Breast epithelium (tissue), 3 donors: ENCODE data around the gene DCDC1.

Experiments used
- POLR2A ChIP-seq: fragments of 450-650 bp; IDR thresholded peaks from one replicate; pipeline ENCODE4 v1.6.1; 2016; ENCODE audit warnings: antibody characterized with exemption, mild to moderate bottlenecking, moderate library complexity
- TF ChIP-seq, protein P1 (sequence below), 3 donors: fragments of 450-650 bp; IDR thresholded peaks; one replicate each; pipeline ENCODE4 v1.5.1; 2016 to 2017; ENCODE audit warnings: antibody characterized with exemption in 3 of 3, mild to moderate bottlenecking in 3 of 3, moderate library complexity in 3 of 3

DNA sequence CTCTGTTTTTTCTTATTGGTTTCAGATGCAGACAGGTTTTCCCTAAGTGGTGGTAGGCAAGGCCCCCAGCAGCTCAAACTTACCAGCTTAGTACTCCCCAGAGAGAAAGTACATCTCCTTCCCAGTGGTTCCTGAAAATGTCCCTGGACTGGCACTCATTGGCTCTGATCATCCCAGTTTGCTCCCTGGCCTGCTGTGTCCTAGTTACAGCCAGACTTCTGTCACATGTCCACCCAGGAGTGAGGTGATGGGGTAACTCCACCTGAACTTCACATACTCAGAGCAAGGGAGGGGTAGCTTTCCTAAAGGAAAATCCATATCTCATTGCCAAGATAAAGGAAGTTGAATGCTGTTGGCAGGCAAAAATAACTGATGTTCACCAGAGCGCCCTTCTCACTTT, 546.4 kb downstream of the DCDC1 start:
- TF ChIP-seq, protein P1, sequence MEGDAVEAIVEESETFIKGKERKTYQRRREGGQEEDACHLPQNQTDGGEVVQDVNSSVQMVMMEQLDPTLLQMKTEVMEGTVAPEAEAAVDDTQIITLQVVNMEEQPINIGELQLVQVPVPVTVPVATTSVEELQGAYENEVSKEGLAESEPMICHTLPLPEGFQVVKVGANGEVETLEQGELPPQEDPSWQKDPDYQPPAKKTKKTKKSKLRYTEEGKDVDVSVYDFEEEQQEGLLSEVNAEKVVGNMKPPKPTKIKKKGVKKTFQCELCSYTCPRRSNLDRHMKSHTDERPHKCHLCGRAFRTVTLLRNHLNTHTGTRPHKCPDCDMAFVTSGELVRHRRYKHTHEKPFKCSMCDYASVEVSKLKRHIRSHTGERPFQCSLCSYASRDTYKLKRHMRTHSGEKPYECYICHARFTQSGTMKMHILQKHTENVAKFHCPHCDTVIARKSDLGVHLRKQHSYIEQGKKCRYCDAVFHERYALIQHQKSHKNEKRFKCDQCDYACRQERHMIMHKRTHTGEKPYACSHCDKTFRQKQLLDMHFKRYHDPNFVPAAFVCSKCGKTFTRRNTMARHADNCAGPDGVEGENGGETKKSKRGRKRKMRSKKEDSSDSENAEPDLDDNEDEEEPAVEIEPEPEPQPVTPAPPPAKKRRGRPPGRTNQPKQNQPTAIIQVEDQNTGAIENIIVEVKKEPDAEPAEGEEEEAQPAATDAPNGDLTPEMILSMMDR (IDR thresholded peaks at IDR 0.05), result no peak
- TF ChIP-seq POLR2A, result no peak
